A549 (cell line): Measurements from ENCODE around the gene SPEN. TPM values are rescaled to one million over a fixed set of nuclear protein-coding genes. Genes with fewer than 3 reads are reported as not detected.

ENCODE experiments used
- ATAC-seq, 2 experiments: fragments of 200-7000 bp in 1 of 2; fragments of >200 bp in 1 of 2; cut with Nextera tagmentation in 1 of 2; cut with Tn5 transposase in 1 of 2; 3 replicates each; pipeline versions ENCODE4 v1.8.0 to v1.9.1; 2018 to 2020; ENCODE audit warnings: mild to moderate bottlenecking in 1 of 2, moderate library complexity in 1 of 2
- CTCF ChIA-PET: fragments of 300-600 bp; sonication (Branson Sonifier 250); formaldehyde crosslinking; extraction: SDS; loops from one replicate; lab custom pipeline; 2021; ENCODE audit warnings: antibody characterized with exemption, inconsistent platforms; lab: Yijun Ruan, JAX
- POLR2A ChIA-PET: fragments of 350-600 bp; formaldehyde crosslinking; extraction: SDS; loops from one replicate; lab custom pipeline; 2021; ENCODE audit warnings: antibody characterized with exemption, inconsistent platforms; lab: Yijun Ruan, JAX
- DNase-seq, 2 experiments: peaks; one replicate each; pipeline versions ENCODE4 v3.0.0 to v3.0.0-alpha.2; 2011 to 2016; ENCODE audit warnings: low read depth in 1 of 2, low spot score in 1 of 2
- FAIRE-seq: peaks from 2 replicates; lab custom pipeline; 2011; peaks lifted over from hg19 to GRCh38; lab: Jason Lieb, UNC
- H3K27ac ChIP-seq, 2 experiments: fragments of >200 bp; sonication (Bioruptor Twin); formaldehyde crosslinking; 3 replicates each; pipeline ENCODE4 v1.5.1; 2016 to 2017
- H3K4me1 ChIP-seq: fragments of >200 bp; sonication (Bioruptor Twin); formaldehyde crosslinking; 3 replicates; pipeline ENCODE4 v1.6.1; 2016
- H3K4me2 ChIP-seq: fragments of >200 bp; sonication (Bioruptor Twin); formaldehyde crosslinking; 3 replicates; pipeline ENCODE4 v1.6.1; 2016
- H3K4me3 ChIP-seq: fragments of >200 bp; sonication (Bioruptor Twin); formaldehyde crosslinking; 3 replicates; pipeline ENCODE4 v1.5.1; 2016
- H3K9me3 ChIP-seq: fragments of >200 bp; sonication (Bioruptor Twin); formaldehyde crosslinking; 3 replicates; pipeline ENCODE4 v1.6.1; 2016
- ATOH8 ChIP-seq: fragments of 250-450 bp; sonication (Bioruptor Pico); IDR thresholded peaks from 2 replicates; pipeline ENCODE4 v1.5.0; 2020; ENCODE audit warnings: low read depth, mild to moderate bottlenecking, moderate library complexity
- BCL3 ChIP-seq: fragments of >200 bp; sonication (Bioruptor Twin); formaldehyde crosslinking; IDR thresholded peaks from 3 replicates; pipeline ENCODE4 v1.6.1; 2016
- CEBPB ChIP-seq, 2 experiments: fragments of >200 bp in 1 of 2; sonication (Bioruptor Twin) in 1 of 2; formaldehyde crosslinking in 1 of 2; IDR thresholded peaks; 2 replicates each; pipeline ENCODE4 v1.6.1; 2012 to 2016
- ELK1 ChIP-seq: fragments of 150-350 bp; IDR thresholded peaks from 2 replicates; pipeline ENCODE4 v1.6.1; 2014; ENCODE audit warnings: low read depth, mild to moderate bottlenecking, low read length
- FOSL2 ChIP-seq, 2 experiments: fragments of 450-650 bp in 1 of 2; fragments of >200 bp in 1 of 2; sonication (Bioruptor Twin) in 1 of 2; formaldehyde crosslinking; IDR thresholded peaks; 2 replicates each; pipeline versions ENCODE4 v1.5.0 to v1.6.1; 2016 to 2020; ENCODE audit warnings: mild to moderate bottlenecking in 1 of 2, moderate library complexity in 1 of 2
- HOXB13 ChIP-seq: fragments of 250-450 bp; sonication (Bioruptor Pico); IDR thresholded peaks from 2 replicates; pipeline ENCODE4 v1.5.0; 2020; ENCODE audit warnings: low read depth, mild to moderate bottlenecking, moderate library complexity
- KDM5A ChIP-seq: fragments of 200-600 bp; sonication (generic); IDR thresholded peaks from 2 replicates; pipeline ENCODE4 v1.6.1; 2016; ENCODE audit warnings: antibody characterized with exemption, mild to moderate bottlenecking
- MAZ ChIP-seq: fragments of 150-350 bp; IDR thresholded peaks from 2 replicates; pipeline ENCODE4 v1.6.1; 2014; ENCODE audit warnings: antibody characterized with exemption, low read depth, low read length, borderline replicate concordance
- MYC ChIP-seq: IDR thresholded peaks from 2 replicates; pipeline ENCODE4 v1.6.1; 2012; ENCODE audit warnings: mild to moderate bottlenecking, inconsistent platforms, low read length, improper control_type of control experiment, borderline replicate concordance
- NFE2L2 ChIP-seq: fragments of 150-350 bp; conservative IDR thresholded peaks from 2 replicates; pipeline ENCODE4 v1.6.1; 2014; ENCODE audit warnings: low read length
- PBX3 ChIP-seq: IDR thresholded peaks from 2 replicates; pipeline ENCODE4 v1.6.1; 2012
- PHF8 ChIP-seq: fragments of 200-600 bp; sonication (generic); IDR thresholded peaks from 2 replicates; pipeline ENCODE4 v1.6.1; 2016; ENCODE audit warnings: low read depth, mild to moderate bottlenecking, antibody characterized with exemption, moderate library complexity, borderline replicate concordance
- RARB ChIP-seq: fragments of 250-450 bp; sonication (Bioruptor Pico); IDR thresholded peaks from 2 replicates; pipeline ENCODE4 v1.8.0; 2021; ENCODE audit warnings: mild to moderate bottlenecking, moderate library complexity
- RCOR1 ChIP-seq: fragments of 150-350 bp; IDR thresholded peaks from 2 replicates; pipeline ENCODE4 v1.6.1; 2014; ENCODE audit warnings: antibody characterized with exemption, low read length, low read depth
- SREBF2 ChIP-seq: fragments of 450-650 bp; IDR thresholded peaks from 2 replicates; pipeline ENCODE4 v1.6.1; 2014; ENCODE audit warnings: mild to moderate bottlenecking, moderate library complexity
- USF2 ChIP-seq: fragments of 450-650 bp; IDR thresholded peaks from 2 replicates; pipeline ENCODE4 v1.6.1; 2014; ENCODE audit warnings: antibody characterized with exemption
- WGBS: methylation state at CpG from one replicate; pipeline ENCODE4 v1.1.6; 2017; ENCODE audit errors: missing lambda C conversion rate; 5-methylcytosine and 5-hydroxymethylcytosine counted together
- polyA plus RNA-seq, 4 experiments: library from polyadenylated mRNA; depleted of rRNA in 3 of 4; stranded (reverse); fragments of >200 nt; fragmentation: RNase III in 1 of 4; extraction: RNeasy Plus Mini Kit Qiagen cat#74134 plus additional on column Dnase treatment in 1 of 4; gene quantifications; 2 replicates in 3 of 4; 3 replicates in 1 of 4; pipeline ENCODE4 v1.2.3, GENCODE V29; 2011 to 2017
- TF ChIP-seq, protein P1 (sequence below): IDR thresholded peaks from 2 replicates; pipeline ENCODE4 v1.6.1; 2012
- TF ChIP-seq, protein P2 (sequence below): fragments of >200 bp; sonication (Bioruptor Twin); formaldehyde crosslinking; IDR thresholded peaks from 3 replicates; pipeline ENCODE4 v1.5.1; 2016
- TF ChIP-seq, protein P3 (sequence below): fragments of 200-600 bp; sonication (generic); IDR thresholded peaks from 2 replicates; pipeline ENCODE4 v1.6.1; 2016; ENCODE audit warnings: antibody characterized with exemption, mild to moderate bottlenecking, moderate library complexity
- TF ChIP-seq, protein P4 (sequence below): IDR thresholded peaks from 2 replicates; pipeline ENCODE4 v1.6.1; 2012; ENCODE audit warnings: low read depth, borderline replicate concordance

The SPEN gene
- polyA plus RNA-seq, 2 of the 4 experiments (the other 2 are of a cell fraction), result 7.0 to 15.5 TPM

DNA sequence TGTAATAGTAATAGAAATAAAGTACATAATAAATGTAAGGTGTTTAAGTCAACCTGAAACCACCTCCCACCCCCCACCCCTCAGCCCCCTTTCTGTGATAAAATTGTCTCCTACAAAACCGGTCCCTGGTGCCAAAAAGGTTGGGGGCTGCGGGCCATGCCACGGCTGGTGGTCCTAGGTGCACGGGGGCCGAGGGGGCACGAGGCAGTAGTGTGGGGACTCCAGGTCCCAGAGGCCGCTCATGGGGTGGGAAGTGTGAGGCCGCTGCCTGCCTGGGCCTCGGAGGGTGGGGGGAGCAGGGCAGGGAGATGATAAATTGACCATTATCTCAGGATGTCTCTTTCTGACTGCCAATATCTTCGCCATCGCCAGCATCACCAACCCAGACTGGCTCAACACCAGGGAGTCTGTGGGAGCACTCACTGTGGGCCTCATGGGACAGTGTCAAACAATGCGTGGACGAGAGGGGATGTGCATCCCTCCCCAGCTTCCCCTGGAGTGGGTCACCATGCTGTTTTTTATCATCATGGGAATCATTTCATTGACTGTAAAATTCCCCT is 121.9 kb downstream of the SPEN start:
- TF ChIP-seq MAZ (no peak), ATOH8 (CRISPR knock-in tag) (no peak), RCOR1 (no peak), PBX3 (no peak), RARB (CRISPR knock-in tag) (no peak), MYC (no peak), USF2 (no peak), FOSL2 (IDR thresholded peaks at IDR 0.05) (no peak), FOSL2 (CRISPR knock-in tag; IDR thresholded peaks at IDR 0.05) (no peak), ELK1 (no peak), SREBF2 (no peak), HOXB13 (CRISPR knock-in tag) (no peak)
- TF ChIP-seq, protein P1, sequence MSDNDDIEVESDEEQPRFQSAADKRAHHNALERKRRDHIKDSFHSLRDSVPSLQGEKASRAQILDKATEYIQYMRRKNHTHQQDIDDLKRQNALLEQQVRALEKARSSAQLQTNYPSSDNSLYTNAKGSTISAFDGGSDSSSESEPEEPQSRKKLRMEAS, result no peak
- TF ChIP-seq, protein P2, sequence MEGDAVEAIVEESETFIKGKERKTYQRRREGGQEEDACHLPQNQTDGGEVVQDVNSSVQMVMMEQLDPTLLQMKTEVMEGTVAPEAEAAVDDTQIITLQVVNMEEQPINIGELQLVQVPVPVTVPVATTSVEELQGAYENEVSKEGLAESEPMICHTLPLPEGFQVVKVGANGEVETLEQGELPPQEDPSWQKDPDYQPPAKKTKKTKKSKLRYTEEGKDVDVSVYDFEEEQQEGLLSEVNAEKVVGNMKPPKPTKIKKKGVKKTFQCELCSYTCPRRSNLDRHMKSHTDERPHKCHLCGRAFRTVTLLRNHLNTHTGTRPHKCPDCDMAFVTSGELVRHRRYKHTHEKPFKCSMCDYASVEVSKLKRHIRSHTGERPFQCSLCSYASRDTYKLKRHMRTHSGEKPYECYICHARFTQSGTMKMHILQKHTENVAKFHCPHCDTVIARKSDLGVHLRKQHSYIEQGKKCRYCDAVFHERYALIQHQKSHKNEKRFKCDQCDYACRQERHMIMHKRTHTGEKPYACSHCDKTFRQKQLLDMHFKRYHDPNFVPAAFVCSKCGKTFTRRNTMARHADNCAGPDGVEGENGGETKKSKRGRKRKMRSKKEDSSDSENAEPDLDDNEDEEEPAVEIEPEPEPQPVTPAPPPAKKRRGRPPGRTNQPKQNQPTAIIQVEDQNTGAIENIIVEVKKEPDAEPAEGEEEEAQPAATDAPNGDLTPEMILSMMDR, result no peak
- TF ChIP-seq, protein P3, sequence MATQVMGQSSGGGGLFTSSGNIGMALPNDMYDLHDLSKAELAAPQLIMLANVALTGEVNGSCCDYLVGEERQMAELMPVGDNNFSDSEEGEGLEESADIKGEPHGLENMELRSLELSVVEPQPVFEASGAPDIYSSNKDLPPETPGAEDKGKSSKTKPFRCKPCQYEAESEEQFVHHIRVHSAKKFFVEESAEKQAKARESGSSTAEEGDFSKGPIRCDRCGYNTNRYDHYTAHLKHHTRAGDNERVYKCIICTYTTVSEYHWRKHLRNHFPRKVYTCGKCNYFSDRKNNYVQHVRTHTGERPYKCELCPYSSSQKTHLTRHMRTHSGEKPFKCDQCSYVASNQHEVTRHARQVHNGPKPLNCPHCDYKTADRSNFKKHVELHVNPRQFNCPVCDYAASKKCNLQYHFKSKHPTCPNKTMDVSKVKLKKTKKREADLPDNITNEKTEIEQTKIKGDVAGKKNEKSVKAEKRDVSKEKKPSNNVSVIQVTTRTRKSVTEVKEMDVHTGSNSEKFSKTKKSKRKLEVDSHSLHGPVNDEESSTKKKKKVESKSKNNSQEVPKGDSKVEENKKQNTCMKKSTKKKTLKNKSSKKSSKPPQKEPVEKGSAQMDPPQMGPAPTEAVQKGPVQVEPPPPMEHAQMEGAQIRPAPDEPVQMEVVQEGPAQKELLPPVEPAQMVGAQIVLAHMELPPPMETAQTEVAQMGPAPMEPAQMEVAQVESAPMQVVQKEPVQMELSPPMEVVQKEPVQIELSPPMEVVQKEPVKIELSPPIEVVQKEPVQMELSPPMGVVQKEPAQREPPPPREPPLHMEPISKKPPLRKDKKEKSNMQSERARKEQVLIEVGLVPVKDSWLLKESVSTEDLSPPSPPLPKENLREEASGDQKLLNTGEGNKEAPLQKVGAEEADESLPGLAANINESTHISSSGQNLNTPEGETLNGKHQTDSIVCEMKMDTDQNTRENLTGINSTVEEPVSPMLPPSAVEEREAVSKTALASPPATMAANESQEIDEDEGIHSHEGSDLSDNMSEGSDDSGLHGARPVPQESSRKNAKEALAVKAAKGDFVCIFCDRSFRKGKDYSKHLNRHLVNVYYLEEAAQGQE, result no peak
- Histone ChIP-seq H3K27ac (no peak overlapping the region), H3K4me1 (peaks cover 7% of the 10 kb centered on the region; the same call in 1 of the 3 replicates), H3K9me3 (peaks cover 8% of the 10 kb centered on the region; the same call in 1 of the 3 replicates), H3K4me2 (no peak overlapping the region), H3K4me3 (no peak overlapping the region)
- ATAC-seq (no peak), FAIRE-seq (no peak), DNase-seq (no peak)
- 96% methylated on average over 13 of the region's 13 CpGs for WGBS
- POLR2A ChIA-PET, result no interaction called here
- CTCF ChIA-PET, result interaction anchor here (2.0 kb wide), 1 partner anchor 25 kb away, joined by 6 read pairs; no protein-coding TSS in a partner anchor

- no peak overlapping the region for H3K27ac ChIP-seq
- FAIRE-seq, result no peak
- ChIA-PET CTCF (no interaction called here), POLR2A (no interaction called here)
- no peak overlapping the region for H3K4me2 ChIP-seq
- DNase-seq, result no peak
- H3K4me3 ChIP-seq, result no peak overlapping the region
- no peak for ATAC-seq
- H3K4me1 ChIP-seq, result peaks cover 8% of the 10 kb centered on the region; the same call in 2 of the 3 replicates
- H3K9me3 ChIP-seq, result peaks cover 8% of the 10 kb centered on the region; the same call in 1 of the 3 replicates
- TF ChIP-seq, protein P4, sequence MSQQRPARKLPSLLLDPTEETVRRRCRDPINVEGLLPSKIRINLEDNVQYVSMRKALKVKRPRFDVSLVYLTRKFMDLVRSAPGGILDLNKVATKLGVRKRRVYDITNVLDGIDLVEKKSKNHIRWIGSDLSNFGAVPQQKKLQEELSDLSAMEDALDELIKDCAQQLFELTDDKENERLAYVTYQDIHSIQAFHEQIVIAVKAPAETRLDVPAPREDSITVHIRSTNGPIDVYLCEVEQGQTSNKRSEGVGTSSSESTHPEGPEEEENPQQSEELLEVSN, result no peak
- TF ChIP-seq MYC (no peak), PHF8 (no peak), BCL3 (no peak), CEBPB (IDR thresholded peaks at IDR 0.05) (no peak), KDM5A (no peak), ELK1 (no peak), ATOH8 (CRISPR knock-in tag) (no peak), NFE2L2 (no peak)
Measured at GRCh38 chr1:15970911-15971310, 123.4 kb downstream of the SPEN start.
